GM19193 (cell line): ENCODE measurements around the gene GTPBP1.

Experiments used
- POLR2A ChIP-seq: IDR thresholded peaks from 4 replicates; pipeline ENCODE4 v1.6.1; 2011; ENCODE audit not compliant: insufficient read depth, insufficient read length; ENCODE audit errors: extremely low read depth

GTPBP1 gene

DNA sequence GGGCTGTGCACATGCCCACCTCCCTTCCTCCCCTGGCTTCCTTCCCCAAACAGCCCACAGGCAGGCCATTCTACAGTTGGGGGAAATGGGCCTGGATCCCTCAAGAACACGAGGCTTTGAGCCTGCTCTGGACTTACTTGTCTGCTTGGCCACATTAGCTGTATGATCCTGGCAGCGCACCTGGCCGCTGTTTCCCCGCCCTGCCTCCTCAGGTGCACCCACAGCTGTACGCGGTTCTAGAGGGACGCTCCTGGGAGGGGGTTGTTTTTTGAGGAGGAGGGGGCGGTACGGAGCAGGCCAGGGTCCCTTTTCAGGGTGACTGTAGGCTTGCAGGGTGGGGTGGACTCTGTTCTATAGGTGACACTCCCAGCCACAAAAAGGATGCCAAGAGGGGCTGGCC lies 61.6 kb downstream of the GTPBP1 start:
- no peak for TF ChIP-seq POLR2A

GRCh38 chr22:38768036-38768435 lies 62.3 kb downstream of the GTPBP1 start:
- TF ChIP-seq POLR2A = no peak

DNA sequence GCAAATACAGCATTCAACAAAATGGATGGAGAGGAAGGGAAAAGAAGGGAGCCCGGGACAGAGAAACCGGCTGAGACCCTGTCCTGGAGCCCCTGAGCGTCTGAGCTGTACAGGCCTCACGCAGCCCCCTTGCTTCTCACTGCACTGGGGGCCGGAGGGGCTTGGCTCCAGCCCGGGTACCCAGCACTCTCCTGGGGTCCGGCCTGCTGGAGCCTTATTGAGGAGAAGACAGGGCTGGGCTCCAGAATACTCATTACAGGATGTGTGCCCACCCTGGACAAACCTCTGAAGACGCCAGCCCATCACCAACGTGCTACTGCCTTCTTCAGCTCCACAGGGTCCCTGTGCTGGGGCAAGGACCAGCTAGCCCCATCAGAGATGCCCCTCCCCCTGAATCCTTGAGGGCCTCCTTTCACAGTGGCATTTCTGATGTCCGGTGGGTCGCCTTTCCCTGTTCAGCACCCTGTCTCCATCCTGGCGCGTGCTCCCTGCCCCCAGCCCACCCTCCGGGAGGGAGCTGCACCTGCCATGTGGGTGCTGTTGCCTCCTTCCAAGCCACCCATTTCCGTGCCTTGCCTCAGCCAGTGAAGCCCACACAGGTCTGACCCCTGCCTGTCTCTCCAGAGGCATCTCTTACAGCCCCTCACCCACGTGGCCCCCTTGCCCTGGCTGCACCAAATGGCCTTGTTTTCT lies 64.7 kb downstream of the GTPBP1 start:
- TF ChIP-seq POLR2A = no peak

DNA sequence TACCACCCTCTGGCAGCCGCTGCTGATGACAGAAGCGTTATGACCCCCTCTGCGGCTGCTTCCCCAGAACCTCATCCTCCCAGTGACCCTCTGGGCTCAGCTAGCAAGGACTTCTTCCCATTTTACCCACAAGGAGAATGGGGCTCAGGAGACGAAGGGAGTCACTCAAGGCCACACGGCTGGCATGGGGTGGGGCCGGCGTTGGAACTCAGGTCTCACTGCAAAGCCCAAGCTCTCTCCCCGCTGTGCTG lies 66.8 kb downstream of the GTPBP1 start:
- TF ChIP-seq POLR2A = no peak

- no peak for TF ChIP-seq POLR2A
Measured at GRCh38 chr22:38773363-38773946, 67.7 kb downstream of the GTPBP1 start.

DNA sequence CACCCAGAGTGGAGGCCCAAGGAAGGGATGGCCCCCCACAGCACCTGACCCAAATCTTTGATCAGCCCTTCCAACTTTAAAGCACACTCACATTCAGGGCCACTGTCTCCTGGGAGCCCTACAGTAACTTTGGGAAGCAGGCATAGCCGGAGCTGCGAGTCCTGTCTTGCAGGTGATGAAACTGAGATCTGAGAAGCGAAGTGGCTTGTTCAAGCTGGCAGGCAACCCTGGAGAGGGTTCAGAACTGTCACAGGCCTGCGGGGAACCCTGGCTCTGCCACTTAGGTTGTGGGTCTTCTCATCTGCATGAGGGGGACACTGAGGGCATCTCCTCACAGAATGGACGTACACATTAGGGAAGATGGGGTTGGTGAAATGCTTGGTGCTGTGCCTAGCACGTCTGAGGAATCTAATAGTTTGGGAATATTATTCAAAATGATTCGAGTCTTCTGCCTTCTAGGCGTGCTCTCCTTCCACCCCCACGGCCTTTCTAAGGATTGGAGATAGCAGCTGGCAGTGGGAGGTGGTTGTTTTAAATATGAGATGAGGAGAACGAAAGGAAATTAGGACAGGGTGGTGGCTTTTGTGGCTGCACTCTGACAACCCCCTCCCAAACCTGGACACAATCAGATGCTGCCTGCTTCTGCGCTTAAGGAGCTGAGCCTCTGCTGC lies 68.9 kb downstream of the GTPBP1 start:
- TF ChIP-seq POLR2A = no peak

DNA sequence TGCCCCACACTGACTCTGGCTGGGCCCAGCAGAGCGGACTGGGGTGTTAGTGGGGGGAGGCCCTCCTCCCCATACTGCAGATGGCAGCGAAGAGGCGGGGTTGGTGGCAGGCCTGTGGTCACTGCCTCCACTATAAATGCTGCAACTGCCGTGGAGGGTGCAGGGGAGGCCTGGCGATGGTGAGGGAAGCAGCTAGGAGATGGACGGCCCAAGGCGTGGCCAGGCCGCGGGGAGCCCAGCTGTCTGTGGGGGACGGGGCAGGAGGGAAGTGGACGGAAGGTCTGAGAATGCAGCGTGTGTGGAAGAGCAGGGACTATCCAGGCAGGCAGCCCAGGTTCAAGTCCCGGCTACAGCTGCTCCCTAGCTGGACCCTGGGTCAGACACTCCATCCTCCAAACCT lies 69.9 kb downstream of the GTPBP1 start:
- no peak for TF ChIP-seq POLR2A

- no peak for TF ChIP-seq POLR2A
Measured at GRCh38 chr22:38776086-38776485, 70.3 kb downstream of the GTPBP1 start.

GRCh38 chr22:38777087-38777671 lies 71.4 kb downstream of the GTPBP1 start:
- no peak for TF ChIP-seq POLR2A

DNA sequence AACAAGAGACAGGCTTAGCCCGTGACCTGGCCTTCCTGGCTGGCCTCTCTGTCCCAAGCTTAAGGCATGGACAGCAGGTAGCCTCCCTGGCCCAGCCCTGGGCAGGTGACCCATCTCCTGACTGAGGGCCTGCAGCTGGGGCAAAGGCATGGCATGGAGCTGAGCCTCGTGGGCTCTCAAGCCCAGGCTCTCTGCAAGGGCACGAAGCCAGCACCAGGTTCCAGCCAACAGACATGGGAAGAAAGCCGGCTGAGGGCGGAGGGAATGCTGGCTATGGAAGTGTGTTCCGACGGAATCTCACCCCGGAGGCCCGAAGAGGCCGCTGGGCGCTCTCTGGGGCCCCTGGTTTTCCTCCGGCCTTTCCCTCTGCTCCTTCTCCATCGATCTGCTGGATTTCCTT lies 75.3 kb downstream of the GTPBP1 start:
- no peak for TF ChIP-seq POLR2A

GRCh38 chr22:38782402-38783094 lies 76.8 kb downstream of the GTPBP1 start:
- TF ChIP-seq POLR2A = no peak
